Activated CD4-positive, alpha-beta memory T cell treated with anti-CD3 and anti-CD28 coated beads for 36 hours (primary cell): Measurements from ENCODE around the gene CSTPP1. TPM values are rescaled to one million over a fixed set of nuclear protein-coding genes. Genes with fewer than 3 reads are reported as not detected.

Experiments
- CTCF ChIA-PET: fragments of 350-600 bp; sonication (Branson Sonifier 250); formaldehyde crosslinking; loops from one replicate; lab custom pipeline; 2021; ENCODE audit warnings: antibody characterized with exemption, inconsistent platforms; lab: Charles Lee
- POLR2A ChIA-PET: fragments of 350-600 bp; sonication (Branson Sonifier 250); formaldehyde crosslinking; loops from one replicate; lab custom pipeline; 2021; ENCODE audit warnings: antibody characterized with exemption; lab: Charles Lee
- DNase-seq: peaks from one replicate; pipeline ENCODE4 v3.0.0-alpha.2; 2020
- H3K27ac Mint-ChIP-seq: one replicate; pipeline ENCODE4 v1.8.0; 2021; ENCODE audit warnings: mixed read lengths
- H3K27me3 Mint-ChIP-seq: one replicate; pipeline ENCODE4 v1.8.0; 2021; ENCODE audit warnings: mixed read lengths
- H3K36me3 Mint-ChIP-seq: one replicate; pipeline ENCODE4 v1.8.0; 2021; ENCODE audit warnings: mixed read lengths
- H3K4me1 Mint-ChIP-seq: one replicate; pipeline ENCODE4 v1.8.0; 2021; ENCODE audit warnings: low read depth, mixed read lengths
- H3K4me3 Mint-ChIP-seq: one replicate; pipeline ENCODE4 v1.8.0; 2021; ENCODE audit warnings: mild to moderate bottlenecking, mixed read lengths
- H3K9me3 Mint-ChIP-seq: one replicate; pipeline ENCODE4 v1.8.0; 2021; ENCODE audit warnings: mixed read lengths
- intact Hi-C: fragments of 100-400 bp; cut with micrococcal nuclease; formaldehyde crosslinking; loops from one replicate; pipeline ENCODE4 v1.15.1; 2023
- total RNA-seq, 2 experiments: library from RNA; stranded (reverse); gene quantifications; one replicate each; pipeline ENCODE4 v1.2.3, GENCODE V29; 2021

The CSTPP1 gene
- 10 to 100 TPM; 18.4 to 18.5 TPM for total RNA-seq

GRCh38 chr11:46936138-46937110 lies at the start of gene CSTPP1:
TSS of gene CSTPP1 (plus strand) at chr11:46936761. CDS start at chr11:46936806, 45 bp downstream.
- Mint-ChIP-seq H3K27ac (peak within 1 kb of the TSS; percentile 83), H3K4me3 (peak within 1 kb of the TSS; percentile 91), H3K4me1 (peaks cover 16% of the 10 kb centered on the region), H3K27me3 (peaks cover 4% of the 10 kb centered on the region), H3K9me3 (no peaks in the 10 kb centered on the region), H3K36me3 (peaks cover 4% of the 10 kb centered on the region)
- intact Hi-C loops: loop anchor here (10.0 kb wide), 1 partner anchor 618 kb away; the partner anchor contains the start of gene CELF1
- ChIA-PET POLR2A (interaction anchor here (0.6 kb wide), 2 partner anchors 121 to 576 kb away, joined by 3 read pairs; no protein-coding TSS in a partner anchor), CTCF (interaction anchor here (1.1 to 1.6 kb wide), 2 partner anchors 22 to 217 kb away, joined by 3 to 9 read pairs; no protein-coding TSS in a partner anchor)
- DNase-seq: peak; percentile 95

DNA sequence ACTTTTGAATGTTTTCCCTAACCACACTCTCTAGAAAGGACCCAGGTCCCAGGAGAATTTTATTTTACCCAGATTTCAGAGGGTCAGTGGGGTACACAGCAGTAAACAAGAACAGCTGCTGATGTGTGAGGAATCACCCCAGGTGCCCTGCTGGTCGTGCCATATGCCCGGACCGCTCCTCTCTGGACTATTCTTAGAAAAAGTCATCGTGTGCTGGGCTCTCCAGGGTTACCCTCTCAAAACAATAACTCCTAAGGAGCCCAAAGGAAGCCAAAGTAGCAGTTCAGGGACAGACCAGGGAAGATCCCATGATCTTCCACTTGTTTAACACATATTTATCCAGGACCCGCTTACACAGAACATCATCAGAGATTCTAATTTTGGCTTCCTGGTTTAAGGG lies 47.9 kb upstream of the CSTPP1 start:
- peaks cover 8% of the 10 kb centered on the region for H3K27me3 Mint-ChIP-seq
- intact Hi-C loops: loop anchor here (1.0 kb wide), 1 partner anchor 265 kb away; no protein-coding TSS in a partner anchor
- no peaks in the 10 kb centered on the region for H3K36me3 Mint-ChIP-seq
- CTCF ChIA-PET: interaction anchor here (0.7 to 4.7 kb wide), 3 partner anchors 265 to 290 kb away, joined by 3 to 44 read pairs (median 4); no protein-coding TSS in a partner anchor
- H3K4me1 Mint-ChIP-seq: no peaks in the 10 kb centered on the region
- H3K9me3 Mint-ChIP-seq: no peaks in the 10 kb centered on the region
- DNase-seq: no peak
- POLR2A ChIA-PET: no interaction called here
- H3K4me3 Mint-ChIP-seq: no peak overlapping the region
- no peak overlapping the region for H3K27ac Mint-ChIP-seq

GRCh38 chr11:46889251-46889650 lies 47.3 kb upstream of the CSTPP1 start:
- Mint-ChIP-seq H3K27me3 (peaks cover 3% of the 10 kb centered on the region), H3K4me1 (no peaks in the 10 kb centered on the region), H3K9me3 (no peaks in the 10 kb centered on the region), H3K4me3 (no peak overlapping the region), H3K27ac (no peak overlapping the region), H3K36me3 (no peaks in the 10 kb centered on the region)
- CTCF ChIA-PET: interaction anchor here (1.0 to 4.7 kb wide), 2 partner anchors 264 to 272 kb away, joined by 3 to 44 read pairs; no protein-coding TSS in a partner anchor
- intact Hi-C loops: loop anchor here (1.0 kb wide), 1 partner anchor 264 kb away; no protein-coding TSS in a partner anchor
- DNase-seq: no peak
- POLR2A ChIA-PET: no interaction called here

- no peaks in the 10 kb centered on the region for H3K9me3 Mint-ChIP-seq
- H3K27ac Mint-ChIP-seq: no peak overlapping the region
- intact Hi-C loops: loop anchor here (1.0 kb wide), 1 partner anchor 263 kb away; no protein-coding TSS in a partner anchor
- peaks cover 3% of the 10 kb centered on the region for H3K27me3 Mint-ChIP-seq
- H3K4me3 Mint-ChIP-seq: no peak overlapping the region
- CTCF ChIA-PET: interaction anchor here (0.7 to 4.7 kb wide), 8 partner anchors 18 to 272 kb away, joined by 3 to 44 read pairs (median 5); no protein-coding TSS in a partner anchor
- H3K36me3 Mint-ChIP-seq: no peaks in the 10 kb centered on the region
- DNase-seq: peak; percentile 78
- no peaks in the 10 kb centered on the region for H3K4me1 Mint-ChIP-seq
- POLR2A ChIA-PET: no interaction called here
These were observed 46.7 kb upstream of the CSTPP1 start for GRCh38 chr11:46889689-46890475.

- Mint-ChIP-seq H3K4me1 (no peaks in the 10 kb centered on the region), H3K9me3 (no peaks in the 10 kb centered on the region), H3K36me3 (no peaks in the 10 kb centered on the region), H3K4me3 (no peak overlapping the region), H3K27ac (no peak overlapping the region), H3K27me3 (peaks cover 3% of the 10 kb centered on the region)
- ChIA-PET POLR2A (no interaction called here), CTCF (interaction anchor here (0.7 to 2.9 kb wide), 7 partner anchors 17 to 272 kb away, joined by 3 to 26 read pairs (median 4); no protein-coding TSS in a partner anchor)
- DNase-seq: no peak
- intact Hi-C loops: no loop called here
These were observed 45.9 kb upstream of the CSTPP1 start for GRCh38 chr11:46890665-46891064.

GRCh38 chr11:46892109-46892508 lies 44.5 kb upstream of the CSTPP1 start:
- H3K9me3 Mint-ChIP-seq: no peaks in the 10 kb centered on the region
- DNase-seq: no peak
- ChIA-PET POLR2A (no interaction called here), CTCF (interaction anchor here (0.7 to 2.9 kb wide), 7 partner anchors 50 to 574 kb away, joined by 3 to 26 read pairs (median 3); no protein-coding TSS in a partner anchor)
- H3K36me3 Mint-ChIP-seq: no peaks in the 10 kb centered on the region
- intact Hi-C loops: no loop called here
- no peaks in the 10 kb centered on the region for H3K27me3 Mint-ChIP-seq
- no peak overlapping the region for H3K4me3 Mint-ChIP-seq
- H3K27ac Mint-ChIP-seq: no peak overlapping the region
- no peaks in the 10 kb centered on the region for H3K4me1 Mint-ChIP-seq

GRCh38 chr11:46892838-46893237 lies 43.7 kb upstream of the CSTPP1 start:
- intact Hi-C loops: no loop called here
- Mint-ChIP-seq H3K36me3 (no peaks in the 10 kb centered on the region), H3K27ac (no peak overlapping the region), H3K27me3 (no peaks in the 10 kb centered on the region), H3K4me1 (no peaks in the 10 kb centered on the region), H3K4me3 (no peak overlapping the region), H3K9me3 (no peaks in the 10 kb centered on the region)
- ChIA-PET CTCF (interaction anchor here (0.6 to 2.9 kb wide), 4 partner anchors 210 to 267 kb away, joined by 3 to 26 read pairs (median 3); no protein-coding TSS in a partner anchor), POLR2A (no interaction called here)
- DNase-seq: no peak

DNA sequence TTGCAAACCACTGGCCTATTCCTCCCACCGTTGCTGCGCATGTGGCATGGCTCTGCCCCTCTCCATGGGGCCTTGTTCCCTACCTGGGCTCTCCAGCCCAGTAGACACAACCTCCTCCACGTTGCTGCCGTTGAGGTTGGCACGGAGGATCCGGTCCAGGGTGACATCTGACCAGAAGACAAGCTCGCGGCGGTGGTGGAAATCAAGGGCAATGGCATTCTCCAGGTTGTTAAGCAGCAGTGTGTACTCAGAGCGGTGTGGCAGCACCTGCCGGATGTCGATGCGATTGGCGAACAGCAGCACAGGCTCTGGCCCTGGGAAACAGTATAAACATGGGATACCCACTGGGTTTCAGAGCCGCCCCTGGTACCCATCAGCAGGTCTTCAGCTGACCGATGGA lies 42.1 kb upstream of the CSTPP1 start:
- CTCF ChIA-PET: interaction anchor here (1.0 to 2.8 kb wide), 4 partner anchors 10 to 268 kb away, joined by 3 to 14 read pairs (median 4); no protein-coding TSS in a partner anchor
- no peak for DNase-seq
- intact Hi-C loops: no loop called here
- H3K27me3 Mint-ChIP-seq: no peaks in the 10 kb centered on the region
- H3K4me3 Mint-ChIP-seq: no peak overlapping the region
- POLR2A ChIA-PET: no interaction called here
- H3K4me1 Mint-ChIP-seq: no peaks in the 10 kb centered on the region
- H3K36me3 Mint-ChIP-seq: no peaks in the 10 kb centered on the region
- H3K27ac Mint-ChIP-seq: no peak overlapping the region
- no peaks in the 10 kb centered on the region for H3K9me3 Mint-ChIP-seq

DNA sequence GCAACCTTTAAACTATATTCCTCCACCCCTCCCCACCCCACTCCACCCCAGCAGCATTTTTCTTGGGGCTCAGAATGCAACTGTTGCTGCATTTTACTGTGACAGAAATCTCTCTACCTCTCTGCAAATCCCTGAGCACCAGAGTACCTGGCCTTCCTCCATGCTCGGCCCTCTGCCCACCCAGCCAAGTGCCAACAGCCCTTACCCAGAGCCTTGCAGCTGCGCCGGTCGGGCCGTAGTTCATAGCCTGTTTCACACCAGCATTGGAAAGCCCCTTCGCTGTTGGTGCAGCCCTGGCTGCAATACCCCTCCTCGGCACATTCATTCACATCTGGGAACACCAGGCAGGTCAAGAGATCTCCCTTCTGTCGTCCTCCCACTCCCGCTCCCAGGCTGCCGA lies 41.6 kb upstream of the CSTPP1 start:
- H3K36me3 Mint-ChIP-seq: no peaks in the 10 kb centered on the region
- intact Hi-C loops: no loop called here
- DNase-seq: no peak
- CTCF ChIA-PET: interaction anchor here (1.0 to 2.8 kb wide), 5 partner anchors 10 to 267 kb away, joined by 3 to 14 read pairs (median 4); no protein-coding TSS in a partner anchor
- H3K27me3 Mint-ChIP-seq: no peaks in the 10 kb centered on the region
- no peak overlapping the region for H3K27ac Mint-ChIP-seq
- no peak overlapping the region for H3K4me3 Mint-ChIP-seq
- H3K9me3 Mint-ChIP-seq: no peaks in the 10 kb centered on the region
- POLR2A ChIA-PET: no interaction called here
- H3K4me1 Mint-ChIP-seq: no peaks in the 10 kb centered on the region

GRCh38 chr11:46895821-46896220 lies 40.7 kb upstream of the CSTPP1 start:
- Mint-ChIP-seq H3K27me3 (no peaks in the 10 kb centered on the region), H3K36me3 (no peaks in the 10 kb centered on the region), H3K4me3 (no peak overlapping the region), H3K27ac (no peak overlapping the region), H3K9me3 (no peaks in the 10 kb centered on the region), H3K4me1 (no peaks in the 10 kb centered on the region)
- POLR2A ChIA-PET: no interaction called here
- no peak for DNase-seq
- intact Hi-C loops: no loop called here
- CTCF ChIA-PET: interaction anchor here (1.1 to 2.8 kb wide), 4 partner anchors 16 to 257 kb away, joined by 3 to 14 read pairs (median 3); no protein-coding TSS in a partner anchor

- intact Hi-C loops: no loop called here
- H3K4me1 Mint-ChIP-seq: no peaks in the 10 kb centered on the region
- no peaks in the 10 kb centered on the region for H3K36me3 Mint-ChIP-seq
- no peaks in the 10 kb centered on the region for H3K9me3 Mint-ChIP-seq
- ChIA-PET CTCF (interaction anchor here (0.6 to 2.8 kb wide), 4 partner anchors 19 to 256 kb away, joined by 3 to 14 read pairs (median 4); no protein-coding TSS in a partner anchor), POLR2A (no interaction called here)
- DNase-seq: no peak
- no peak overlapping the region for H3K27ac Mint-ChIP-seq
- H3K27me3 Mint-ChIP-seq: no peaks in the 10 kb centered on the region
- no peak overlapping the region for H3K4me3 Mint-ChIP-seq
These were observed 39.7 kb upstream of the CSTPP1 start for GRCh38 chr11:46896719-46897406.
